ENCODE measurements around the gene DDAH1.

The DDAH1 gene

GRCh38 chr1:85404408-85404807 lies 60.6 kb downstream of the DDAH1 start:
- H3K79me2 ChIP-seq (ENCODE audit: insufficient read depth, low read length) = no peaks in the 10 kb centered on the region
- no peak for ATAC-seq (ENCODE audit: insufficient read depth, low read depth)
- no peak for TF ChIP-seq EZH2 (IDR thresholded peaks at IDR 0.05; ENCODE audit: borderline replicate concordance, low read depth, low read length, severe bottlenecking)
- TF ChIP-seq CTCF (IDR thresholded peaks at IDR 0.05; ENCODE audit: borderline replicate concordance, extremely low read depth, low read length, poor library complexity, severe bottlenecking) = no peak

GRCh38 chr1:85398391-85399064 lies 66.4 kb downstream of the DDAH1 start:
- H3K79me2 ChIP-seq (ENCODE audit: insufficient read depth, low read length) = no peaks in the 10 kb centered on the region
- no peak overlapping the region for H2AFZ ChIP-seq (ENCODE audit: low read depth, low read length)
- H3K27ac ChIP-seq (ENCODE audit: low read length) = no peak overlapping the region
- ATAC-seq (ENCODE audit: insufficient read depth, low read depth) (no peak), DNase-seq (no peak)
- no peaks in the 10 kb centered on the region for H3K27me3 ChIP-seq (ENCODE audit: insufficient read depth, low read length, poor library complexity)
- TF ChIP-seq CTCF (IDR thresholded peaks at IDR 0.05; ENCODE audit: borderline replicate concordance, extremely low read depth, low read length, poor library complexity, severe bottlenecking) (no peak), EZH2 (IDR thresholded peaks at IDR 0.05; ENCODE audit: borderline replicate concordance, low read depth, low read length, severe bottlenecking) (no peak)
- H3K9me3 ChIP-seq (ENCODE audit: insufficient read depth, low read length, severe bottlenecking) = no peaks in the 10 kb centered on the region
- H4K20me1 ChIP-seq (ENCODE audit: insufficient read depth, low read length) = no peaks in the 10 kb centered on the region
- H3K4me1 ChIP-seq (ENCODE audit: insufficient read depth, low read length) = no peaks in the 10 kb centered on the region
- H3K36me3 ChIP-seq (ENCODE audit: insufficient read depth, low read length) = no peaks in the 10 kb centered on the region
- H3K4me3 ChIP-seq (ENCODE audit: low read depth in 1 of 2, low read length in 2 of 2) = no peak overlapping the region
- no peak overlapping the region for H3K4me2 ChIP-seq (ENCODE audit: insufficient read depth, low read length)
- H3K9ac ChIP-seq (ENCODE audit: low read depth, low read length) = no peak overlapping the region

More at GRCh38 chr1:85404408-85404807, 60.6 kb downstream of the DDAH1 start:
- H3K4me2 ChIP-seq (ENCODE audit: insufficient read depth, low read length) = no peak overlapping the region
- no peak overlapping the region for H2AFZ ChIP-seq (ENCODE audit: low read depth, low read length)
- no peak overlapping the region for H3K27ac ChIP-seq (ENCODE audit: low read length)
- H4K20me1 ChIP-seq (ENCODE audit: insufficient read depth, low read length) = no peaks in the 10 kb centered on the region
- DNase-seq = no peak
- H3K27me3 ChIP-seq (ENCODE audit: insufficient read depth, low read length, poor library complexity) = no peaks in the 10 kb centered on the region
- no peak overlapping the region for H3K4me3 ChIP-seq (ENCODE audit: low read depth in 1 of 2, low read length in 2 of 2)
- H3K36me3 ChIP-seq (ENCODE audit: insufficient read depth, low read length) = no peaks in the 10 kb centered on the region
- H3K9ac ChIP-seq (ENCODE audit: low read depth, low read length) = no peak overlapping the region
- H3K4me1 ChIP-seq (ENCODE audit: insufficient read depth, low read length) = no peaks in the 10 kb centered on the region
- H3K9me3 ChIP-seq (ENCODE audit: insufficient read depth, low read length, severe bottlenecking) = no peaks in the 10 kb centered on the region

- DNase-seq = no peak
- no peak overlapping the region for H3K4me2 ChIP-seq (ENCODE audit: insufficient read depth, low read length)
- TF ChIP-seq CTCF (IDR thresholded peaks at IDR 0.05; ENCODE audit: borderline replicate concordance, extremely low read depth, low read length, poor library complexity, severe bottlenecking) = no peak
- TF ChIP-seq EZH2 (IDR thresholded peaks at IDR 0.05; ENCODE audit: borderline replicate concordance, low read depth, low read length, severe bottlenecking) = no peak
Measured at GRCh38 chr1:85397490-85398032, 67.4 kb downstream of the DDAH1 start.

More at GRCh38 chr1:85397490-85398032, 67.4 kb downstream of the DDAH1 start:
- Histone ChIP-seq H3K9ac (ENCODE audit: low read depth, low read length) (no peak overlapping the region), H3K4me1 (ENCODE audit: insufficient read depth, low read length) (no peaks in the 10 kb centered on the region), H3K36me3 (ENCODE audit: insufficient read depth, low read length) (no peaks in the 10 kb centered on the region), H3K27ac (ENCODE audit: low read length) (no peak overlapping the region), H4K20me1 (ENCODE audit: insufficient read depth, low read length) (no peaks in the 10 kb centered on the region), H2AFZ (ENCODE audit: low read depth, low read length) (no peak overlapping the region), H3K9me3 (ENCODE audit: insufficient read depth, low read length, severe bottlenecking) (no peaks in the 10 kb centered on the region), H3K27me3 (ENCODE audit: insufficient read depth, low read length, poor library complexity) (no peaks in the 10 kb centered on the region), H3K4me3 (ENCODE audit: low read depth in 1 of 2, low read length in 2 of 2) (no peak overlapping the region), H3K79me2 (ENCODE audit: insufficient read depth, low read length) (no peaks in the 10 kb centered on the region)
- no peak for ATAC-seq (ENCODE audit: insufficient read depth, low read depth)
